OCI-LY1 (cell line): Measurements from ENCODE around the gene RNF217.

Source experiments
- CTCF ChIP-seq: fragments of 200-600 bp; sonication (generic), shearing (Covaris generic); IDR thresholded peaks from 2 replicates; pipeline ENCODE4 v1.5.1; 2017; ENCODE audit warnings: mild to moderate bottlenecking, antibody characterized with exemption, low read length, moderate library complexity, mixed read lengths
- EZH2 ChIP-seq: fragments of 200-600 bp; sonication (generic), shearing (Covaris generic); IDR thresholded peaks from 2 replicates; pipeline ENCODE4 v1.8.0; 2017; ENCODE audit warnings: borderline replicate concordance, mixed run types, mild to moderate bottlenecking, antibody characterized with exemption, low read length, moderate library complexity, mixed read lengths

GRCh38 chr6:125004797-125005595, 42.8 kb downstream of the RNF217 start:
- no peak for TF ChIP-seq CTCF
- TF ChIP-seq EZH2: no peak
